ENCODE data around the gene ODAD3.
"Not testable (repeated sequence)": the region's sequence is repeated elsewhere in the genome, so short reads cannot be mapped to it uniquely, and the experiment has no call there.

The ODAD3 gene

DNA sequence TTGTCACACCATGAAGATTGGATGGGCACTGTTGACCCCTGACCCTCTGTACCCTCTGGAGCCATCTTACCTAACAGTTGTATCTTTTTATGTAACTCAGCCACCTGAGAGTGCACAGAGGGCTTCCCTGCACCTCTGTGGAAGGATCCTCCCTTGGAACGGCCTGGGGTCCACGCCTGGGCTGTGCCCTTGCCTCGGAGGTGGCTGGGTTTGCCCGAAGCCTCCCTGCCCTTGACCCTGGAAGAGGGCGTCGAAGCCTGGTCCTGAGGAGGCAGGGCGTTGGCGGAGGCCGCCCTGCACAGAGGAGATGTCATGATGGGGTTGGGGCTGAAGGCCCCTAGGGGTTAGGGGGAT lies 241 bp downstream of the ODAD3 start:
- DNase-seq, result peak; percentile 41

DNA sequence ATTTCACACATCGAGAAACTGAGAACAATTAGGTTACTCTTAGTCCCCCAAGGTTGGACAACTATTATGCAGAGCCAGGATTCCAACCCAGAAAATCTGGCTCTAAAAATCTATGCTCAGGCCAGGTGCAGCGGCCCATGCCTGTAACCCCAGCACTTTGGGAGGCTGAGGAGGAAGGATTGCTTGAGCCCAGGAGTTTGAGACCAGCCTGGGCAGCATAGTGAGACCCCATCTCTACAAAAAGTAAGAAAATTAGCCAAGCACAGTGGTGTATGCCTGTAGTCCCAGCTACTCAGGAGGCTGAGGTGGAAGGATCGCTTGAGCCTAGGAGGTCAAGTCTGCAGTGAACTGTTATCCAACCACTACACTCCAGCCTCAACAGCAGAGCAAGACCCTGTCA lies 1.4 kb downstream of the ODAD3 start:
- DNase-seq, result not testable (repeated sequence)

DNA sequence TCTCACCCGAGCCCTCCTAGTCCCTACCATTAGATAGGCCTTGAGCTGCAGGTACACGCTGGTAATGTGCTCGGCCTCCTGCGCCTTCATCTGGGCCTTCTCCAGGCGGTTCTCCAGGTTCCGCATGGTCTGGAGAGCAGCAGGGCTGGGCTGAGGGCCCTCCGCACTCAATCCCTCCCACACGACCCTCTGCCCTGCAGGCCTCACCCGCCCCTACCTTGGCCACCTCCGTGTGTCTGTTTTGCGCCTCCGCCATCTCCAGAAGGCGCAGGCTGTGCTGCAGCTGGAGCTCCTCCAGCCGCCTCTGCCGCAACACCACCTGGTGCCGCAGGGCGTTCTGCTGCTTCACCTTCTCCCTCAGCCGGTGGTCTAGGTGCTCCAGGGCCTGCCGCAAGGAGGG lies 8.3 kb downstream of the ODAD3 start:
- DNase-seq, result no peak

DNA sequence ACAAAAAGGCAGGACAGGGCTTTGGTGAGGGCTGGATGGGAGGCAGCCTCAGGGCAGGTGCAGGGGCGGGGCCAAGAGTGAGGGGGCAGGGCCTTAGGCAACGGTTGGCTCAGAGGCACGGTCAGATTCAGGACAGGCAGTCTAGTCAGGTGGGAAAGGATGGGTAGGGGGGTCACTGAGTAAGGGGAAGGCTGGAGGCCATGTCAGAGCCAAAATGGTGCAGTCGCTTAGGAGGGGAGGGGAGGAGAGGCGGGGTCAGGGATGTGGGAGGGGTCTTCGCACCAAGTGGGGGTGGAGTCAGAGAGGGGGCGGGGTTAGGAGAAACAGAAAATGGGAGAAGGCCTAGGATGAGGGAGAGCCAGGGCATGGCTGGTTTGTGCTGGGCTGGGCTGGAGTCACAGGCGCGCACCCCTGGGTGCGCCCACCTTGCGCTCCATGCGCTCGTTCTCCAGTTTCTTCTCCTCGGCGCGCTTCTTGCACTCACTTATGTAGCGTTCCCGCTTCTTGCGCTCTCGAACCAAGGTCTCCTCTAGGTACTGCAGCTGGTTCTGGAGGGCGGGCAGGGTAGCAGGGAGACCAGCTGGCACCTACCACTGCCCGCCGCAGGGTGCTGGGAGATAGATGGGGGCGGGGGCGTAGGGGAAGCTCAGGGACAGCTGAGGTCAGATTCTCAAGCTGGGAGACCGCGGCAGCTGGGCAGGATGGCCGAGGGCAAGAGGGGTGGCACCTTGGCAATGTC lies 9.0 kb downstream of the ODAD3 start:
- no peak for DNase-seq

DNA sequence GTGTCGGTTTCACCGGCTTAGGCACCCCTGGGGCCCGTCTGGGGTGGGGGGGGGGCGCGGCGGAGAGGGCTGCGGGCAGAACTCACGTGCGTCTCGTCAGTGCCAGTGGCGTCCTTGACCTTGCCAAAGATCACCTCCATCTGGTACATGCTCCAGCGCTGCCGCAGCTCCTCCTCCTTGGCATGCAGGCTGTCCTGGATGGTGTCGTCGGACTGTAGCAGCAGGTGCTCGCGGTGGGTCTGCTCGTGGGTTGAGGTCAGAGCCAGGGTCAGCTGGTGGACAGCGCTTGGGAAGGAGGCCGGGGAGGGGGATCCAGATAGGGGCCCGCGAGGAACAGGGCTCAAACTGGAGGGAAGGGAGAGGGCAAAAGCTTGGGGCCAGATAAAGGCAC lies 11.1 kb downstream of the ODAD3 start:
- DNase-seq, result no peak

DNA sequence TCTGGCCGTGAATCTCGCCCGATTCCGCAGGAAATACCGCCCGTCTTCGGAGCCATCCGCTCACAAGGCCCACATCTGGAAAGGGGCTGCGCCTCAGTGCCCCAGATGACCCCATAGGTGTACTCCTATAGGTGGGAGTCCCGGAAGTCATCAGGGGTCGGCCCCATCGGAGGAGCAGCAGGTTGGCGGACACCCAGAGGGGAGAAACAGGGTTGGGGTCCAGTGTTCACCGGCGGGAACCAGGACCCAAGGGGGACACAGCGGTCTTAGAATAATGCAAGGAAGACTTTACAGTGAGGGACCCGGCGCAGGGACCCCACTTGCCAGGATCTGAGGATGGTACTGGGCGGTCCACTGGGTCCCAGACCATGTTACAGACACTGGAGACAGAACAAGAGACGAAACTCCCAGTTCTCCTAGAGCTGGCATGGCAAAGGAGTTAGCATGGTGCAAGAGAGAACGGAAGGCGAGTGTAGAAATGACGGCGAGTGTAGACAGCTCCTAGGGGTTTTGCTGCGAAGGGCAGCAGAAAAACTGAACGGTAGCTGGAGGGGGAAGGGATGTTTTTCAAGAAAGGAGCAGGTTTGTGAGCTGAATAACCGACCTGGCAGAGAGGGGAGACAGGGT lies 11.6 kb downstream of the ODAD3 start:
- DNase-seq, result no peak

DNA sequence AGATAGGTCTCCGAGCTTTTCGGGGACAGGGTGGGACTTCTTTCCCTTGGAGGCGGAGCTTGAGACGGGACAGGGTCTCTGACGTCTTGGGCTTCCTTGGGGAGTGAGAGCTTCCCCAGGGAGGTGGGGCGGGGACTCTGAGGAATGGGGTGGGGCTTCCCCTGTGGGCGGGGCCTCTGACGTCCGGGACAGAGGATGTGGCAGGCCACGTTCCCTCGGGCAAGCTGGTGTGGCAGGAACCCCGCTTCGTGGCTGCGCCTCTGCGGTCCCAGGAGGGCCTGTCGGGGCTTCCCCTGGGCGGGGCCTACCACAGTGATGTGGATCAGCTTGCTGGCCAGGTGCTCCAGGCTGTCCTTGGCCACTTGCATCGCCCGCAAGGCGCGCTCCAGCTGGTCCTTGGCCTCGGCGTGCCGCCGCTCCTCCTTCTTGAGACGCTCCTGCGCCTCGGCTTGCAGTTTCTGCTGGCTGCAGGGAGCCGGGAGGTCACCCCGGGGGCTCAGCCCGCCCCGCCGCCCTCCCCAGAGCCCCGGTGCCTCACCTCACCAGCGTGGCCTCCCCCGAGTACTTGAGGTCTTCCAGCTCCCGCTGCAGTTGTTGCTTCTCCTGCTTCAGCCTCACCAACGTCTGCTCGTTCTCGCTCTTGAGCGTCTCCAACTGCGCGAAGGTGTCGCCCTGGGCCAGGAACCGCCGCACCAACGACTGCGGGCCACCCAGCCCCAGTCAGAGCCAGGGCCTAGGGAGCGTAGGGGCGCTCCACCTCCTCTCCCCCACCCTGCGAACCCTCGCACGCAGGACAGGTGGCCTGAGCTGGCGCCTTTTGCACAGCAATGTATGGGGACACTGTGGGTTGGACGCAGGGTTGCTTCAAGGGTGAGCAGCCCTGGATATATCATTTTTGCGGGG lies 12.5 kb downstream of the ODAD3 start:
- no peak for DNase-seq

DNA sequence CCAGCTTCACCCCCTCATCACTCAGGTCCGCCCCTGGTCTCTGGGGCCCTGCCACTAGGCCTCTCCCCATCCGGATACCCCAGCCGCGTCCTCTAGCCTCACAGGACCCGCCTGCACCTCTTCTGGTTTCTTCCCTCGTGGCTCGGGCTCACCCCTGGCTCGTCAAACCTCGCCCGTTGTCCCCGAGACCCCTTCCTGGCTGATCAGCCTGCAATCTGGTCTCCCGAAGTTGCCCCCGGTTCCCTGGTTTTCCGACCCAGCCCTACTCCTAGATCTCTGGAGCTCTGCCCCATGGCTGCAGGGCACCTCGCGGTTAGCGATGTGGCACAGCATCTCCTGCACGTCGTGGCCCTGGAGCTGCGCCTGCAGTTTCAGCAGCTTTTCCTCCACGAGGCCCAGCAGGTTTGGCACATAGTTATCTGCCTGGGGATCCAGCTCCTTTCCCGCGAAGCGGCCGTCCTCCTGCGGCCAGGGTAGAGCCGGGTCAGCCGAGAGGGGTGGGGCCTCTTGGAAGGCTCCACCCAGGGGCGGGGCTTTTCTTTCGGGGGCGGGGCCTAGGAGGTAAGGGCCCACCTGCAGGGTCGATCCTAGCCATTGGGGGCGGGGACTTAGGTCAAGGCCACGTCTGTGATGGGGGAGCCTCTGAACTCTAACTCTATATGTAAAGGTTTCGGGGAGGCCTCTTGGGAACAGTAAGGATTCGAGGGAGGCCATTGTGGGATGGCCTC lies 13.4 kb downstream of the ODAD3 start:
- DNase-seq, result peak; percentile 26

DNA sequence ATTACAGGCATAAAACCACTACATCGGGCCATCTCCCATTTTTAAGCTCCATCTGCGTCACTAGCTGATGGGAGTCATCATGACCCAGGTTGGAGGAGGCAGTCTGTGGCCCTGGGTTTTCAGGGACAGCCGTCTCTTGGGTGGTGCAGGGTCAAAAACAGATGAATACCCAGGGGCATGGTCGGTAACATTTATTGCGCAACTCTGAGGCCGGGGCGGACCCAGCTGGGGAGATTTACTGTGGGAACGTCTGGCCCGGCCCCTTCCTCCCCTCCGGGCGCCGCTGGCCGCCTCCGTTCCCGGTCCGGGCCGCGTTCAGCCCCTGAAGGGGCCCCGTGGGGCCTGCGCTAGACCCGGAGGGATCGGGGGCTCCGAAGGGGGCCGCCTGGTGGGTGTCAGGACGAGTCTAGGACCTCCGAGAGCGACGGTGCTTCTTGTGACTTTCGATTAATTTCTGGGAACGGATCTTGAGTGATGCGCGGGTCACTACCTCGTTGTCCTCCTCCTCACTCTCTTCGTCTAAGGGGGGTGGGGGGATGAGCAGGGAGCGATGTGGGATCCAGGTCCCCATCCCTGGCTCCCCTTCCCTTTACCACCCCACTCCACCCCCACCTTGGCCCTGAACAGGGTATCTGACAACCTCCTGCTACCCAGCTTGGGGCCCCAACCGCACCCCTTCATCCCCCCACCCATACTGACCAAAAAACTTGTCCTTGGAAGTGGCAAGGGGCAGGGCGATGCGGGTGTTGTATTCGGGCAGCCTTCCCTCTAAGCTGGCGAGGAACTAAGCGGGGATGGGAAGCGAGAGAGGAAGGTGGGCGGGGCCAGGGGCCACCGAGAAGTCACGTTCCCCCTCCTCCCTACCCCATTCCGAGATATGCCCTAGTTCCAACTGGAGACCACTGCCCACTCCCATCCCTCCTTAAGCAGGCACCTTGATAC lies 14.2 kb downstream of the ODAD3 start:
- DNase-seq, result peak; percentile 18

DNA sequence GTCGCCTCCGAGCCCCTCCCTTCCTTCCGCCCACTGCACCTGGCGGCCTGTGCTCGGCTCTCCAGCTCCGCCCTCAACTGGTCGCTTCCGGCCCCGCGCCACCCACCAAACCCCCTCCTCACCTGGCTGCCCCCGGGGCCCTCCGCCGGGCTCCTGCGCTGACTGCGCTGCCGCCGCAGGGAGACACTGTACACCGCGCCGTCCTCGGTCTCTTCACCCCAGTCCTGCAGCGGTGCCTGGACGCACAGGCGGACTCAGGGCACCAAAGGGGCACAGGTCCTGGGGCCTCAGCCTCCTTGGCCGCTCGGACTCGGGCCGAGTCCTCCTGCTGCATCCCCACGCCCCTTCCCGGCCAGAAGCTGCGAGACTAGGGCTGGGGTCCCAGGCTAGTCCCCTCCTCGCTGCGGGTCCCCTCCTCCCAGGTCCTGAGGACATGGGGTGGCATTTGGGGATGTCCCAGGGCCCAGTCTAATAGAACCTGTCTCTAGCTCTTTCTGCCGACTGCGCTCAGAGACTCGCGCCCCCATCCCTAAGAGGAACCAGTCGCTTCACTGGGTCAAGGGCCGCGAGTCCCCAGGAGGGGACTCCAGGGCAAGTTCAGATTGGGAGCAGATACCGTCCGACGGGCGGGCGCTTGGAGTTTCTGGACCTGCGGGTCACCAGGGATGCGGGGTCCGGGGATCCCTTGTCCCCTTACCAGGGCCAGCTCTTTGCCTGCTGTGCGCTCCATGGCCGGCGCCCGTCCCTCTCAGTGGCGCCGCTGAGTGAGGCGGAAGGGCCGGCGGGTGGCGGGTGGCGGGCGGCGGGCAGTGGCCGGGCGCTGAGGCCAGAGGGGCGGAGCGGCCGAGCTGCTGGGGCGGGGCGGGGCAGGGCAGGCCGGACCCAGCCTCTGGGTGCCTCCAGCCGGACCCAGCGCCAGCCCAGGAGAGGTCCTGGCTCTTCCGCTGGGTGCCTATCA lies 16.1 kb downstream of the ODAD3 start, which contains the start of gene RGL3:
Gene RGL3 (minus strand): TSS at position 766 of the 958 bp plus-strand sequence. CDS start 36 bp downstream, at position 730.
- DNase-seq, result peak; percentile 56

DNA sequence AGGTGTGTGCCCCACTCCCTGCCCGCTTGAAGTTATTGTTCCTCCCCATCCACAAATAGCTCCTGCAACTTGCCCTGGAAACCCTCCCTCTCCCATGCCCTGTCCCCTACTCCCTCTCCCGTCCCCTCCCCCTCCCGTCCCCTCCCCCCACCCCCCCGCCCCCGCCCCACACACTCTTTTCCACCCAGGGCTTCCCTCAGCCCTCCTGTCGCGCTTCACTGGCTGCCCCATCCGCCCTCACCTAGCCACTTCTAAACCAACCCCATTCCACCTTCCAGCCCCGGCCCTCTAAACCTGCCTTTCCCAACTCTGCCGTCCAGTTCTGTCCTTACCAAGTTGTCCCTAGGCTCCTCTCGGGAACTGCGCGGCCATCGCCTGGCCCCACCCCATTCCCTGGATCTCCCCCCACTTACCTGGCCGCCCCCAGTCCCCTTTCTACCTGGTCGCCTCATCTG lies 16.8 kb downstream of the ODAD3 start:
- DNase-seq, result no peak

DNA sequence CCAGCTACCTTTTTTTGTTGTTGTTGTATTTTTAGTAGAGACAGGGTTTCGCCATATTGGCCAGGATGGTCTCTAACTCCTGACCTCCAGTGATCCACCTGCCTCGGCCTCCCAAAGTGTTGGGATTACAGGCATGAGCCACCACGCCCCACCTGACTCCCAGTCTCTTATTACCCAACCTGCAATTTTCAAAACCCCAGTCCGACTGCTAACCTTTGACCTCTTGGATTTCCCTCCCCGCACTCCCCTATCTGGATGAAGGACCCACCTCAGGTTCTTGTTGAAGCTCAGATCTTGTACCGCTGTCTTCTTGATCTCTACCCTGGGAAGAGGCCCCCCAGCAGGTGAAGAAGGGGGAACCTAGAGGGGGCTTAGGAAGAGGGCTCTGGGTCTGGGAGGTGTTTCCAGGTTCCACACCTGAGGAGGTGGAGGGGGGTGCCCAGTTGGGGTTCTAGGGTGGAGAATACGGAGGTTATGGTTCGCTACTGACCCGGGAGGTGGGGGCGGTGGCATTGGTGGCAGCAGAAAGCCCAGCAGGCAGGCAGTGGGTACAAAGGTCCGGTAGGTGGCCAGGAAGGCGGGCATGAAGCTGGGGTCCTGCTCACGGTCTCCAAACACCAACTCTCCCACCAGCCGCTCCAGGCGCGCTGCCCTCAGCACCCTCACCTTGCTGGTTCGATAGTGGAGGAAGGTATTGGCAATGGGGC lies 18.4 kb downstream of the ODAD3 start:
- DNase-seq, result no peak

DNA sequence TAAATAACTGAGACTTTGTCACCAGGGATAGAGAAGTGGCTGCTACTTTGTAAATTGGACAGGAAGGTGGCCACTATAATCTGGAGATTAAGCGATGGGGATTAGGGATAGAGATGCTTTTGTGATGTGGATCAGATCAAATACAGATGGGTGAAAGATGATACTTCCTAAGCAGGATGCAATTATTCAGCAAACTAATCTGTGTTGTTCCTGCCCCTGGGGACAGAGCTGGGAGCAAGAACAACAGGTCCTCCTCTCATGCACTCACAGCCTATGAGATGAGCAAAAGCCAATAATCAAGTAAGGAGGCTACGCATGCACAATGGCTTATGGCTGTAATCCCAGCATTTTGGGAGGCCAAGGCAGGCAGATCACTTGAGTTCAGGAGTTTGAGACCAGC lies 20.4 kb downstream of the ODAD3 start:
- no peak for DNase-seq

DNA sequence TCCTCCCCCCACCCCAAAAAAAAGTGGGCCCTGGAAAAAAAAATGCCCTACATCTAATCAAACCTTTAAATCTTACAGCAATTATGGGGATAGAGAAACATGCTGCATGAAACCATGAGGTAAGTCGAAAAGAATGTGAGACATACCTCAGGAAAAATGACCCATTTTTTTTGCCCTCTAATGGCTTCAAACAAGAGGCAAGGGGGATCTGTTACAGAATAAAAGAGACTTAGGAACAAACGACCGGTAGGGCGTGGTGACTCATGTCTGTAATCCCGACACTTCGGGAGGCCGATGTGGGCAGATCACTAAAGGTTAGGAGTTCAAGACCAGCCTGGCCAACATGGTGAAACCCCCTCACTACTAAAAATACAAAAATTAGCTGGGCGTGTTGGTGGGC lies 24.2 kb downstream of the ODAD3 start:
- DNase-seq, result no peak

DNA sequence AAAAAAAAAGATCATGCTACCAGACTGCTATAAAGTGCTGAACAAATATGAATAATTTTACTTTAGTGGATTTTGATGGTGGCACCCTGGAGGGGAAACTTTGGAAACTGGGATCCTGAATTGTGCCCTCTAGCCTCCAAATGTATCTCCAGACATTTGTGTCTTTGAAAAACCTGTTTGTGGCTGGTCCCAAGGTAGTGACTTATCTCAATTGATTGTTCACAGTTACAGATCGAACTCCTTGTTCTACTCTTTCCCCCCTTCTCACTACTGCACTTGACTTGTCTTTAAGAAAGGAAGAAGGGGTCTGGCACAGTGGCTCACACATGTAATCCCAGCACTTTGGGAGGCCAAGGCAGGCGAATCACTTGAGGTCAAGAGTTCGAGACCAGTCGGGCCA lies 26.3 kb downstream of the ODAD3 start:
- DNase-seq, result no peak

DNA sequence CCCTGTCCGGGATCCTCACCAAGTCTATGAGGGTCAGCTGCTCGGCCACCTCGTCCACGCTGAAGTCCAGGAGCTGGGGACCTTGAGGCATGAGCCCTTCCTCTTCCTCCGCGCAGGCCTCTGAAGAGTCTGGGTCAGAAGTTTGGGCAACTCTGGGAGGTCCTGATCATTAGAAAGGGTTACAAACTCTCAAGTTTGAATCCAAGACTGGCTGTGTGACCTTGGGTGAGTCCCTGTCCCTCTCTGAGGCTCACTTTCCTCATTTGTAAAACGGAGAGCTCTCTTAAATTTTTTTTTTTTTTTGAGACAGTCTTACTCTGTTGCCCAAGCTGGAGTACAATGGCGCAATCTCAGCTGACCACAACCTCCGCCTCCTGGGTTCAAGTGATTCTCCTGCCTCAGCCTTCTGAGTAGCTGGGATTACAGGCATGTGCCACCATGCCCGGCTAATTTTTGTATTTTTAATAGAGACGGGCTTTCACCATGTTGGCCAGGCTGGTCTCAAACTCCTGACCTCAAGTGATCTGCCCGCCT lies 28.2 kb downstream of the ODAD3 start:
- DNase-seq, result not testable (repeated sequence)

DNA sequence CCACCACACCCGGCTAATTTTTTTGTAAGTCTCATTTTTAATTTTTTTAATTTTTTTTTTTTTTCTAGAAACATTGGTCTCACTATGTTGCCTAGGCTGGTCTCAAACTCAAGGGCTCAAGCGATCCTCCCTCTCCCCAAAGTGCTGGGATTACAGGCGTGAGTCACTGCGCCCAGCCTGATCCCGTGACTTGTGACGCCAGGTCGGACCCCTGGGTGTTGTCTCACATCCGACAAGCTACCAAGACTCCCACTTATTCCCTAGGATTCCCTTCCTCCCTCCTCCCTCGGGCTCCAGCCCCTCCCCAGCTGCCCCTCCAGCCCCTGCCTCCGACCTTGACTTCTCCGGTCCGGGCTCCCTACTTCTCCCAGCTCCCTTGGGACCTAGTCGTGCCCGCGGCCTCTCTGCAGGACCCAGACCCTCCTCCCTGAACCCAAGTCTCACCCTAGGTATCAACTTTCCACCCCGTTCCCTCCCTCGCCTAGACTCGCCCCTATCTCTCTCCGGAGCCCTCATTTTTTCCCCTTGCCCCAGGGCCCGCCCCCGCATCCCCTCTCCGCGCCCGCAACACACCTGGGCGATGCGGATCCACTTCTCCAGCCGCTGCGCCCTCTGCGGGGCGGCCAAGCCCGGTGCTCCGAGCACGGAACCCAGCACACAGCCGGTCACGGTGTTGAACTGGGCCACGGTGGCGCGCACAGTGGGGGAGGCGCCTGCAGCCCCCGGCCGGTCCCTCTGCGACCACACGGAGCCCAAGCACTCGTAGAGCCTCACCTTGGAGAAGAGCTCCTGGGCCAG lies 28.9 kb downstream of the ODAD3 start:
- no peak for DNase-seq

DNA sequence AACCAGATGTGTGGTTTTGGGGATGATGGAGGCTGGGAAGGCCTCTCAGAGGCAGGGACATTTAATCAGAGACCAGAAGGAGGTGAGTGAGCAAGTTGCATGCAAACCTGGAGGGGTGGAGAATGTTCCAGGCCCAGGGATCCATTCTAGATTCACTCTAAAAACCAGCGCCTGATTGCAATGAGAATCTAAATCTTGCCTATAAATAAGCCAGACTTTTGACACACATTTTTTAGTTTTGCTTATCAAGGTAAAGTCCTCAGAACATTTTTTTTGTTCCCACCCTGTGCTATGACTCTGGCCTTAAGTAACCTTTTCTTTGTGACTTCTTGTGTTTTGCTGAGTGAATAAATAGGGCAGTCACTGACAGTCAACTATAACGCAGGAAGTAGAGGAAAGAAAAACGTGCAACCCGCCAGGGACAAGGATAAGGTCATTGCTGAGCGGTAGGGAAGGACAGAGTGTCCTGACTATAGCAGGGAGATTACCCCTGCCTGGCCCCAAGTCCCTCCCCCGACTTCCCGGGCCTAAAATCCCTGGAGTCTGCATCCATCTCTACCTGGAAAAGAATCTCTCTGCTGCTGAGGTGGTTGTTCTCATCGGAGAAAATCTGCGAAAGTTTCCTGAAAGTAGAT lies 30.2 kb downstream of the ODAD3 start:
- DNase-seq, result no peak
